ENCODE measurements around the gene GDA. TPM values are rescaled to one million over a fixed set of nuclear protein-coding genes. Genes with fewer than 3 reads are reported as not detected.
A peak's percentile ranks its signal among the peaks of the same experiment; 100 is the strongest.
"Not testable (repeated sequence)": the region's sequence is repeated elsewhere in the genome, so short reads cannot be mapped to it uniquely, and the experiment has no call there.

GDA gene
- total and polyA plus RNA-seq, 7 experiments from 2014 or later: not detected

DNA sequence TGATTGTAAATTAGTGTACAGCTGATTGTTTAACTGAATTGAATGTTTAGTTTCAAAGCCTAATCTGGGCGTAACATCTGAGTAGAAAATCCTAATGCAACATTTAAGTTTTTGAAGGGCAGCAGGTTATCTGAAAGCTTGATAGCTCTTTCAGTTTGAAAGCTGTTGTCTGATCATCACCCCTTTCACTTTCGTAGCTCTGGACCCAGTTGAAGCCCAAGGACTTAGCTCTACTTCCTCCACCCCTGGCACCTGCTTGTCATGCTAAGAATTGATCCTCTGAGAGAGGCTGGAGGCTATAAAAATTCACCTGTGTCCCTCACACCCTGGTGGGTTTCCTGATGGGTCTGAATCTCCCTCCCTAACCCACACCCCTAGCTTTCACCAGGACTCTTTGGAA, 129.7 kb downstream of the GDA start:
- Histone ChIP-seq H3K4me3 (ENCODE audit: low read length) (no peak overlapping the region), H3K4me1 (ENCODE audit: control insufficient read depth in 2 of 2, insufficient read depth in 2 of 2, low read length in 2 of 2) (no peaks in the 10 kb centered on the region), H3K27me3 (ENCODE audit: control insufficient read depth in 2 of 2, insufficient read depth in 2 of 2, low read length in 2 of 2) (no peaks in the 10 kb centered on the region), H3K36me3 (ENCODE audit: control insufficient read depth in 2 of 3, insufficient read depth in 3 of 3, low read length in 3 of 3) (no peaks in the 10 kb centered on the region), H3K9me3 (ENCODE audit: control insufficient read depth in 2 of 3, low read length in 3 of 3) (no peaks in the 10 kb centered on the region), H3K27ac (ENCODE audit: low read depth, low read length) (no peak overlapping the region)
- Mint-ChIP-seq H3K27me3 (peaks cover 0 to 9% (median 0%) of the 10 kb centered on the region in 5 donors), H3K4me3 (no peak overlapping the region), H3K9me3 (no peaks in the 10 kb centered on the region), H3K27ac (no peak overlapping the region), H3K36me3 (no peaks in the 10 kb centered on the region), H3K4me1 (peaks cover 0 to 3% (median 0%) of the 10 kb centered on the region in 7 donors)
- no peak for ATAC-seq
- CTCF ChIA-PET: interaction anchor here (0.7 to 7.7 kb wide), 5 partner anchors 14 to 993 kb away, joined by 3 to 55 read pairs (median 5); no protein-coding TSS in a partner anchor
- intact Hi-C loops (cut with micrococcal nuclease): loop anchor here in 1 of 2 donors (10.0 kb wide), 1 partner anchor 674 kb away; no protein-coding TSS in a partner anchor
- POLR2A ChIA-PET: no interaction called here
- no peak for DNase-seq

- CTCF ChIA-PET: interaction anchor here (0.7 to 7.7 kb wide), 16 partner anchors 9 to 804 kb away, joined by 3 to 55 read pairs (median 4); no protein-coding TSS in a partner anchor
- Histone ChIP-seq H3K27me3 (ENCODE audit: control insufficient read depth in 2 of 2, insufficient read depth in 2 of 2, low read length in 2 of 2) (no peaks in the 10 kb centered on the region), H3K4me3 (ENCODE audit: low read length) (no peak overlapping the region), H3K36me3 (ENCODE audit: control insufficient read depth in 2 of 3, insufficient read depth in 3 of 3, low read length in 3 of 3) (no peaks in the 10 kb centered on the region), H3K4me1 (ENCODE audit: control insufficient read depth in 2 of 2, insufficient read depth in 2 of 2, low read length in 2 of 2) (no peaks in the 10 kb centered on the region), H3K9me3 (ENCODE audit: control insufficient read depth in 2 of 3, low read length in 3 of 3) (no peaks in the 10 kb centered on the region), H3K27ac (ENCODE audit: low read depth, low read length) (no peak overlapping the region)
- Mint-ChIP-seq H3K27ac (no peak overlapping the region), H3K36me3 (no peaks in the 10 kb centered on the region), H3K4me3 (no peak overlapping the region), H3K27me3 (peaks cover 0 to 12% (median 0%) of the 10 kb centered on the region in 5 donors), H3K4me1 (peaks cover 0 to 3% (median 0%) of the 10 kb centered on the region in 7 donors), H3K9me3 (no peaks in the 10 kb centered on the region)
- DNase-seq (peak; percentile 37 to 66 (median 58)), ATAC-seq (peak; percentile 90)
- intact Hi-C loops (cut with micrococcal nuclease): loop anchor here (1.0 to 10.0 kb wide), 9 partner anchors 311 to 904 kb away; no protein-coding TSS in a partner anchor
- POLR2A ChIA-PET: interaction anchor here (0.6 kb wide), 1 partner anchor 75 kb away, joined by 3 read pairs; no protein-coding TSS in a partner anchor
Measured at GRCh38 chr9:72280913-72281500, 131.8 kb downstream of the GDA start.

DNA sequence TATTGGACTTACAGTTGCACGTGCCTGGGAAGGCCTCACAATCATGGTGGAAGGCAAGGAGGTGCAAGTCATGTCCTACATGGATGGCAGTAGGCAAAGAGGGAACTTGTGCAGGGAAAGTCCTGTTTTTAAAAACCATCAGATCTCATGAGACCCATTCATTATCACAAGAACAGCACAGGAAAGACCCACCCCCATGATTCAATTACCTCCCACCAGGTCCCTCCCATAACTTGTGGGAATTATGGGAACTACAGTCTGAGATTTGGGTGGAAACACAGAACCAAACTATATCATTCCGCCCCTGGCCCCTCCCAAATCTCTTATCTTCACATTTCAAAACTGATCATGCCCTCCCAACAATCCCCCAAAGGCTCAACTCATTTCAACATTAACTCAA, 140.2 kb downstream of the GDA start:
- Histone ChIP-seq H3K9me3 (ENCODE audit: control insufficient read depth in 2 of 3, low read length in 3 of 3) (no peaks in the 10 kb centered on the region), H3K4me1 (ENCODE audit: control insufficient read depth in 2 of 2, insufficient read depth in 2 of 2, low read length in 2 of 2) (no peaks in the 10 kb centered on the region), H3K27ac (ENCODE audit: low read depth, low read length) (no peak overlapping the region), H3K4me3 (ENCODE audit: low read length) (no peak overlapping the region), H3K27me3 (ENCODE audit: control insufficient read depth in 2 of 2, insufficient read depth in 2 of 2, low read length in 2 of 2) (no peaks in the 10 kb centered on the region), H3K36me3 (ENCODE audit: control insufficient read depth in 2 of 3, insufficient read depth in 3 of 3, low read length in 3 of 3) (no peaks in the 10 kb centered on the region)
- Mint-ChIP-seq H3K27me3 (peaks cover 0 to 23% (median 6%) of the 10 kb centered on the region in 5 donors), H3K36me3 (no peaks in the 10 kb centered on the region), H3K9me3 (peaks cover 0 to 2% (median 0%) of the 10 kb centered on the region in 11 donors), H3K4me1 (peaks cover 0 to 5% (median 0%) of the 10 kb centered on the region in 7 donors), H3K27ac (no peak overlapping the region), H3K4me3 (no peak overlapping the region)
- CTCF ChIA-PET: interaction anchor here (6.7 kb wide), 1 partner anchor 9 kb away, joined by 55 read pairs; no protein-coding TSS in a partner anchor
- POLR2A ChIA-PET: interaction anchor here (0.6 kb wide), 1 partner anchor 240 kb away, joined by 3 read pairs; no protein-coding TSS in a partner anchor
- DNase-seq (no peak), ATAC-seq (no peak)
- intact Hi-C loops (cut with micrococcal nuclease): loop anchor here in 1 of 2 donors (10.0 kb wide), 1 partner anchor 895 kb away; no protein-coding TSS in a partner anchor

DNA sequence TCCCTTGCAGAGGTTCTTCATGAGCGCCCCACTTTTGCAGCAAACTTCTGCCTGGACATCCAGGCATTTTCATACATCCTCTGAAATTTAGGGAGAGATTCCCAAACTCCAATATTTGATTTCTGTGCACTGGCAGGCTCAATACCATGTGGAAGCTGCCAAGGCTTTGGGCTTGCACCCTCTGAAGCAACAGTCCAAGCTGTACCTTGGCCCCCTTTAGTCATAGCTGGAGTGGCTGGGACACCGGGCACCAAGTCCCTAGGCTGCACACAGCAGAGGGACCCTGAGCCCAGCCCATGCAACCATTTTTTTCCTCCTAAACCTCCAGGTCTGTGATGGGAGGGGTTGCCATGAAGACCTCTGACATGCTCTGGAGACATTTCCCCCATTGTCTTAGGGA, 141.1 kb downstream of the GDA start:
- peaks cover 0 to 2% (median 0%) of the 10 kb centered on the region in 11 donors for H3K9me3 Mint-ChIP-seq
- H3K4me1 ChIP-seq (ENCODE audit: control insufficient read depth in 2 of 2, insufficient read depth in 2 of 2, low read length in 2 of 2): no peaks in the 10 kb centered on the region
- H3K4me3 ChIP-seq (ENCODE audit: low read length): no peak overlapping the region
- no peaks in the 10 kb centered on the region for H3K36me3 Mint-ChIP-seq
- H3K36me3 ChIP-seq (ENCODE audit: control insufficient read depth in 2 of 3, insufficient read depth in 3 of 3, low read length in 3 of 3): no peaks in the 10 kb centered on the region
- DNase-seq: no peak
- H3K27me3 ChIP-seq (ENCODE audit: control insufficient read depth in 2 of 2, insufficient read depth in 2 of 2, low read length in 2 of 2): no peaks in the 10 kb centered on the region
- H3K4me1 Mint-ChIP-seq: peaks cover 0 to 5% (median 0%) of the 10 kb centered on the region in 7 donors
- ChIA-PET CTCF (interaction anchor here (0.7 to 6.7 kb wide), 5 partner anchors 10 to 303 kb away, joined by 3 to 55 read pairs (median 3); no protein-coding TSS in a partner anchor), POLR2A (no interaction called here)
- no peak overlapping the region for H3K4me3 Mint-ChIP-seq
- H3K27ac Mint-ChIP-seq: no peak overlapping the region
- H3K9me3 ChIP-seq (ENCODE audit: control insufficient read depth in 2 of 3, low read length in 3 of 3): no peaks in the 10 kb centered on the region
- peaks cover 0 to 21% (median 6%) of the 10 kb centered on the region in 5 donors for H3K27me3 Mint-ChIP-seq
- H3K27ac ChIP-seq (ENCODE audit: low read depth, low read length): no peak overlapping the region
- intact Hi-C loops (cut with micrococcal nuclease): loop anchor here in 1 of 2 donors (10.0 kb wide), 2 partner anchors 154 to 194 kb away; no protein-coding TSS in a partner anchor
- ATAC-seq: no peak

DNA sequence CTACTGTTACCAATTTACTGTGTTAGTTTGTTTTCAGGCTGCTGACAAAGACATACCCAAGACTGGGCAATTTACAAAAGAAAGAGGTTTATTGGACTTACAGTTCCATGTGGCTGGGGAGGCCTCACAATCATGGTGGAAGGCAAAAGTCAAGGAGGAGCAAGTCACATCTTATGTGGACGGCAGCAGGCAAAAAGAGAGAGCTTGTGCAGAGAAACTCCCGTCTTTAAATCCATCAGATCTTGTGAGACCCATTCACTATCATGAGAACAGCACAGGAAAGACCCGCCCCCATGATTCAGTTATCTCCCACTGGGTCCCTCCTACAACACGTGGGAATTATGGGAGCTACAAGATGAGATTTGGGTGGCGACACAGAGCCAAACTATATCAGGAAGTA, 142.3 kb downstream of the GDA start:
- H3K36me3 ChIP-seq (ENCODE audit: control insufficient read depth in 2 of 3, insufficient read depth in 3 of 3, low read length in 3 of 3); H3K4me3 ChIP-seq (ENCODE audit: low read length); H3K27ac Mint-ChIP-seq; H3K27ac ChIP-seq (ENCODE audit: low read depth, low read length); POLR2A ChIA-PET; H3K9me3 Mint-ChIP-seq; ATAC-seq; H3K4me1 Mint-ChIP-seq; H3K9me3 ChIP-seq (ENCODE audit: control insufficient read depth in 2 of 3, low read length in 3 of 3); DNase-seq; H3K4me1 ChIP-seq (ENCODE audit: control insufficient read depth in 2 of 2, insufficient read depth in 2 of 2, low read length in 2 of 2); H3K36me3 Mint-ChIP-seq; H3K27me3 ChIP-seq (ENCODE audit: control insufficient read depth in 2 of 2, insufficient read depth in 2 of 2, low read length in 2 of 2); H3K4me3 Mint-ChIP-seq: not testable (repeated sequence)
- peaks cover 0 to 19% (median 6%) of the 10 kb centered on the region in 5 donors for H3K27me3 Mint-ChIP-seq
- CTCF ChIA-PET: interaction anchor here (0.6 to 6.7 kb wide), 7 partner anchors 11 to 695 kb away, joined by 3 to 55 read pairs (median 3); no protein-coding TSS in a partner anchor
- intact Hi-C loops (cut with micrococcal nuclease): loop anchor here in 1 of 2 donors (10.0 kb wide), 2 partner anchors 153 to 193 kb away; no protein-coding TSS in a partner anchor

DNA sequence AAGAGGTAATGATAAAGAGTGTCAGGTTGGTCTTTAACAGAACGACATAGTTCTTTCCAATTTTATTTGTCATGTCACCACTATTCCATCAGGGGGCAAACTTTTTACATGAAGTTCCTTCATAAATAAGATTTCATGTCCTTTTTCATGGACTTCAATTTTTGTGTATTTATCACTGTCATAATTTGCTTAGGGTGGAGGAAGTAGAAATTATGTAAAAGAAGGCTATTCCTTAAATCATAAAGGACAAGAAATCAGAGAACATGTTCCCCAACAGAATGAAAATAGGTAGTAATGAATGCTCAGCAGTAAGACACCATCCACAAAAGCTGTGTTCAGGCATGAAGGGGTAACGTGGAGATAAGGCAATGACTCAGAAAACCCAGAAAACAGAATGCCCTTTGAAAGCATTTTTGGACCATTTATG, 143.0 kb downstream of the GDA start:
- H3K36me3 ChIP-seq (ENCODE audit: control insufficient read depth in 2 of 3, insufficient read depth in 3 of 3, low read length in 3 of 3): no peaks in the 10 kb centered on the region
- H3K9me3 ChIP-seq (ENCODE audit: control insufficient read depth in 2 of 3, low read length in 3 of 3): no peaks in the 10 kb centered on the region
- no peak overlapping the region for H3K27ac ChIP-seq (ENCODE audit: low read depth, low read length)
- DNase-seq (peak in 5 of 9 donors; percentile 12 to 35 (median 27)), ATAC-seq (peak; percentile 60)
- POLR2A ChIA-PET: no interaction called here
- Mint-ChIP-seq H3K36me3 (no peaks in the 10 kb centered on the region), H3K27me3 (peaks cover 0 to 21% (median 6%) of the 10 kb centered on the region in 5 donors), H3K9me3 (peaks cover 0 to 2% (median 0%) of the 10 kb centered on the region in 11 donors), H3K4me3 (no peak overlapping the region), H3K4me1 (peaks cover 0 to 7% (median 0%) of the 10 kb centered on the region in 7 donors), H3K27ac (no peak overlapping the region)
- H3K4me1 ChIP-seq (ENCODE audit: control insufficient read depth in 2 of 2, insufficient read depth in 2 of 2, low read length in 2 of 2): no peaks in the 10 kb centered on the region
- no peaks in the 10 kb centered on the region for H3K27me3 ChIP-seq (ENCODE audit: control insufficient read depth in 2 of 2, insufficient read depth in 2 of 2, low read length in 2 of 2)
- intact Hi-C loops (cut with micrococcal nuclease): loop anchor here (1.0 to 10.0 kb wide), 5 partner anchors 73 to 300 kb away; partner anchors contain the start of gene ZFAND5 (in 1 of the 2)
- CTCF ChIA-PET: interaction anchor here (0.5 to 6.7 kb wide), 12 partner anchors 12 to 788 kb away, joined by 3 to 55 read pairs (median 4); no protein-coding TSS in a partner anchor
- no peak overlapping the region for H3K4me3 ChIP-seq (ENCODE audit: low read length)

All from naive thymus-derived CD4-positive, alpha-beta T cell (primary cell).